Sigmoid colon (tissue), 7 donors: ENCODE measurements around the gene GPHN. TPM values are rescaled to one million over a fixed set of nuclear protein-coding genes. Genes with fewer than 3 reads are reported as not detected.

ENCODE experiments used
- DNase-seq: peaks from one replicate; pipeline ENCODE4 v3.0.0-alpha.2; 2019
- H3K27ac ChIP-seq, 4 donors: fragments of 200-600 bp; sonication (generic); one replicate each; pipeline ENCODE4 v1.5.1; 2016 to 2019; ENCODE audit warnings: mild to moderate bottlenecking in 1 of 4
- H3K27me3 ChIP-seq, 3 donors: fragments of 200-600 bp; sonication (generic); one replicate each; pipeline ENCODE4 v1.5.1; 2019; ENCODE audit warnings: mild to moderate bottlenecking in 1 of 3
- H3K36me3 ChIP-seq, 4 donors: fragments of 200-600 bp; sonication (generic); one replicate each; pipeline ENCODE4 v1.5.1; 2016 to 2019
- H3K4me1 ChIP-seq, 4 donors: fragments of 200-600 bp; sonication (generic); one replicate each; pipeline ENCODE4 v1.5.1; 2017 to 2019
- H3K4me3 ChIP-seq, 4 donors: fragments of 200-600 bp; sonication (generic); one replicate each; pipeline ENCODE4 v1.5.1; 2017 to 2019; ENCODE audit warnings: mild to moderate bottlenecking in 2 of 4, moderate library complexity in 1 of 4
- H3K9me3 ChIP-seq, 4 donors: fragments of 200-600 bp in 3 of 4; sonication (generic) in 3 of 4; one replicate each; pipeline versions ENCODE4 v1.5.1 to v1.6.1; 2013 to 2019
- CTCF ChIP-seq, 4 experiments: fragments of 450-650 bp in 3 of 4; fragments of 200-600 bp in 1 of 4; IDR thresholded peaks; one replicate each; pipeline ENCODE4 v1.5.1; 2016 to 2019; ENCODE audit warnings: antibody characterized with exemption in 4 of 4, mild to moderate bottlenecking in 3 of 4, moderate library complexity in 2 of 4
- EP300 ChIP-seq, 4 donors: sonication (generic); formaldehyde crosslinking; IDR thresholded peaks; one replicate each; pipeline ENCODE4 v1.6.1; 2017; ENCODE audit warnings: antibody characterized with exemption in 4 of 4
- POLR2A ChIP-seq, 2 donors: fragments of 450-650 bp; IDR thresholded peaks; one replicate each; pipeline ENCODE4 v1.6.1; 2016; ENCODE audit warnings: antibody characterized with exemption in 2 of 2, mild to moderate bottlenecking in 2 of 2, moderate library complexity in 2 of 2
- POLR2AphosphoS5 ChIP-seq, 4 donors: sonication (generic); formaldehyde crosslinking; IDR thresholded peaks; one replicate each; pipeline ENCODE4 v1.6.1; 2017; ENCODE audit warnings: antibody characterized with exemption in 4 of 4
- WGBS, 2 donors: extraction: QIAGEN DNeasy Blood & Tissue Kit; methylation state at CpG; one replicate each; pipeline ENCODE4 v1.1.7; 2013; 5-methylcytosine and 5-hydroxymethylcytosine counted together
- intact Hi-C: fragments of 100-400 bp; cut with DNase I; formaldehyde crosslinking; loops from one replicate; pipeline ENCODE4 v1.15.1; 2023
- polyA plus RNA-seq, 3 donors: library from polyadenylated mRNA; stranded (reverse); fragments of 200-250 nt; gene quantifications; one replicate each; pipeline ENCODE4 v1.2.3, GENCODE V29; 2013
- total RNA-seq, 4 donors: library from RNA; depleted of rRNA; stranded (reverse); fragments of >200 nt; gene quantifications; one replicate each; pipeline ENCODE4 v1.1.0, GENCODE V29; 2016
- donor health status: healthy with polysubstance abuse.
- donor health status: Bipolar disorder and iron deficiency.
- donor health status: healthy.

Gene GPHN
- total and polyA plus RNA-seq, 7 donors, result 5.4 to 20.3 (median 14.1) TPM

- no peak for TF ChIP-seq POLR2AphosphoS5 (IDR thresholded peaks at IDR 0.05)
- no peak for TF ChIP-seq POLR2A (IDR thresholded peaks at IDR 0.05)
- TF ChIP-seq CTCF (IDR thresholded peaks at IDR 0.05), result no peak
- no peak for TF ChIP-seq EP300 (IDR thresholded peaks at IDR 0.05)
- Histone ChIP-seq H3K36me3 (no peaks in the 10 kb centered on the region), H3K9me3 (no peaks in the 10 kb centered on the region), H3K27ac (no peak overlapping the region), H3K4me1 (no peaks in the 10 kb centered on the region), H3K27me3 (no peaks in the 10 kb centered on the region), H3K4me3 (no peak overlapping the region)
- DNase-seq, result no peak
- intact Hi-C loops, result no loop called here
- WGBS, 2 donors, result 95% methylated on average over 1 of the region's 1 CpG
Observed at GRCh38 chr14:66972469-66972868, 464.5 kb downstream of the GPHN start.

GRCh38 chr14:66974397-66975025 is 466.6 kb downstream of the GPHN start:
- TF ChIP-seq CTCF (IDR thresholded peaks at IDR 0.05) (no peak), POLR2AphosphoS5 (IDR thresholded peaks at IDR 0.05) (no peak), POLR2A (IDR thresholded peaks at IDR 0.05) (no peak), EP300 (IDR thresholded peaks at IDR 0.05) (no peak)
- H3K27me3 ChIP-seq, result no peaks in the 10 kb centered on the region
- H3K4me1 ChIP-seq, result no peaks in the 10 kb centered on the region
- H3K9me3 ChIP-seq, result no peaks in the 10 kb centered on the region
- H3K27ac ChIP-seq, result no peak overlapping the region
- DNase-seq, result no peak
- H3K4me3 ChIP-seq, result no peak overlapping the region
- intact Hi-C loops, result no loop called here
- H3K36me3 ChIP-seq, result no peaks in the 10 kb centered on the region

- no peaks in the 10 kb centered on the region for H3K4me1 ChIP-seq
- H3K36me3 ChIP-seq, result no peaks in the 10 kb centered on the region
- H3K27me3 ChIP-seq, result no peaks in the 10 kb centered on the region
- H3K4me3 ChIP-seq, result no peak overlapping the region
- H3K27ac ChIP-seq, result no peak overlapping the region
- 79 to 80% methylated on average over 2 of the region's 2 CpGs for WGBS, 2 donors
- no peaks in the 10 kb centered on the region for H3K9me3 ChIP-seq
- no peak for TF ChIP-seq EP300 (IDR thresholded peaks at IDR 0.05)
- TF ChIP-seq POLR2AphosphoS5 (IDR thresholded peaks at IDR 0.05), result no peak
- no peak for TF ChIP-seq POLR2A (IDR thresholded peaks at IDR 0.05)
- no peak for TF ChIP-seq CTCF (IDR thresholded peaks at IDR 0.05)
- intact Hi-C loops, result no loop called here
- DNase-seq, result no peak
Observed at GRCh38 chr14:66975251-66975650, 467.3 kb downstream of the GPHN start.

- TF ChIP-seq POLR2AphosphoS5 (IDR thresholded peaks at IDR 0.05), result no peak
- TF ChIP-seq EP300 (IDR thresholded peaks at IDR 0.05), result no peak
- TF ChIP-seq POLR2A (IDR thresholded peaks at IDR 0.05), result no peak
- TF ChIP-seq CTCF (IDR thresholded peaks at IDR 0.05), result no peak
- no peak overlapping the region for H3K4me3 ChIP-seq
- H3K27me3 ChIP-seq, result no peaks in the 10 kb centered on the region
- WGBS, 2 donors, result 74 to 90% methylated on average over 3 of the region's 3 CpGs
- no peak overlapping the region for H3K27ac ChIP-seq
- peaks cover 0 to 4% (median 0%) of the 10 kb centered on the region in 4 donors for H3K36me3 ChIP-seq
- DNase-seq, result no peak
- intact Hi-C loops, result no loop called here
- H3K4me1 ChIP-seq, result no peaks in the 10 kb centered on the region
- no peaks in the 10 kb centered on the region for H3K9me3 ChIP-seq
Observed at GRCh38 chr14:66979101-66979974, 471.4 kb downstream of the GPHN start.
